HG03457 (cell line): ENCODE data around the gene FRMD1.
"Not testable (repeated sequence)": the region's sequence is repeated elsewhere in the genome, so short reads cannot be mapped to it uniquely, and the experiment has no call there.

Source experiments
- ATAC-seq: cut with Tn5 transposase; IDR thresholded peaks from one replicate; pipeline ENCODE4 v1.9.1; 2021; ENCODE audit warnings: moderate number of reproducible peaks; ENCODE audit not compliant: unreplicated experiment

Gene FRMD1

DNA sequence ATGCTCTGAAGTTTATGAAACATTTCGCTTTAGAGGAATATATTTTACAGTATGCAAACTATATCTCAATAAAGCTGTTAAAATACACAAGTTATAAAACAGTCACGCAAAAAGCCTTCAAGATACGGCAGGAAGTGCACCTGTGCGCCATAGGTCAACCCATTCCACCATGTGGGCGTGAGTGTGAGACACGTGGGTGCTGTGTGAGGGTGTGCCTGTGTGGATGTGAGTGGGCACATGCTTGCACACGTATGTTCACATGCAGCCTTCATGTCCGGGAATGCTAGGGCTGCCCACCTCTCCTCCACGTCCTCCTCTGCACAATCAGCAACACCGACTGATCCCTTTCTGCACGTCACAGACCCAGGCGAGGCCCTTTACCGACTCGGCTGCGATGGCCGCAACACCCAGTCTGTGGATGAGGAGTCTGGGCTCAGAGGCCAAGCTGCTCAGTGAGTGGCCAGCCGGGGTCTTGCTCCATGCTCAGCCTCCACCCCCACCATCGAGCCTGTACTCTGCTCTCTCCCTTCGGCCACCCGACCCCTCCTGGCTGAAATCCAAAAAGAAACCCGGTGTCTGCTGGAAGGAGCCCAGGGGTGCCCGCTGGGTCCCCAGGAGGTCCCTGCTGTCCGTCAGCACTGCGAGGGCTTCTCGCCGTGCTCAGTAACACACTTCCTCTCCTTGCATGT is 3.0 kb upstream of the FRMD1 start:
- no peak for ATAC-seq

DNA sequence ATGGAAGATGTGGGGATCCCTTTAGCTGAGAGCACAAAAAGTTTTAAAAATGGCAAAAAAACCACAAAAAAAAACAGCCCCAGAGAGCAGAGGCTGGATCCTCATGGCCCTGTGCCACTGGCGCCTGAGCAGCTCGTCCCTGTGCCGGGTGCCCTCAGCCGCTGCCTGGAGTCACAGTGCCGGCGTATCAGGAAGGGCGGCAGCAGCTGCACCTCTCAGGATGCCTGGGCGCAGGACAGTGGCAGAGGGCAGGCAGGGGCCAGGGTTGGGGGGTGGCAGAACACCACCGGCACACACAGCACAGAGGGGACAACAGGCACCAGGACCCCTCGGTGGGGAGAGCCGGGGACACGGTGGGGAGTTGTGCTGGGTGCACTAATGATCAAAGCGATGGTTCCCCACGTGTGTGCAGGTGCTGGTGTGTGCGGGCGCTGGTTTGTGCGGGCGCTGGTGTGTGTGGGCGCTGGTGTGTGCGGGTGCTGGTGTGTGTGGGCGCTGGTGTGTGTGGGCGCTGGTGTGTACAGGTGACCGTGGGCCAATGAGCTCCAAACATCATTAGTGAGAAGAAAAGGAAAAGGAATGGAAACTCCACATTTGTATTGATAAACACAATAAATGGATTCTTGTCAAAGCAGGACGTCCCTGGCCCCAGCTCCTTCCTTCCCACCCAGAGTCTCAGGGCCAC is 1.5 kb upstream of the FRMD1 start:
- no peak for ATAC-seq

DNA sequence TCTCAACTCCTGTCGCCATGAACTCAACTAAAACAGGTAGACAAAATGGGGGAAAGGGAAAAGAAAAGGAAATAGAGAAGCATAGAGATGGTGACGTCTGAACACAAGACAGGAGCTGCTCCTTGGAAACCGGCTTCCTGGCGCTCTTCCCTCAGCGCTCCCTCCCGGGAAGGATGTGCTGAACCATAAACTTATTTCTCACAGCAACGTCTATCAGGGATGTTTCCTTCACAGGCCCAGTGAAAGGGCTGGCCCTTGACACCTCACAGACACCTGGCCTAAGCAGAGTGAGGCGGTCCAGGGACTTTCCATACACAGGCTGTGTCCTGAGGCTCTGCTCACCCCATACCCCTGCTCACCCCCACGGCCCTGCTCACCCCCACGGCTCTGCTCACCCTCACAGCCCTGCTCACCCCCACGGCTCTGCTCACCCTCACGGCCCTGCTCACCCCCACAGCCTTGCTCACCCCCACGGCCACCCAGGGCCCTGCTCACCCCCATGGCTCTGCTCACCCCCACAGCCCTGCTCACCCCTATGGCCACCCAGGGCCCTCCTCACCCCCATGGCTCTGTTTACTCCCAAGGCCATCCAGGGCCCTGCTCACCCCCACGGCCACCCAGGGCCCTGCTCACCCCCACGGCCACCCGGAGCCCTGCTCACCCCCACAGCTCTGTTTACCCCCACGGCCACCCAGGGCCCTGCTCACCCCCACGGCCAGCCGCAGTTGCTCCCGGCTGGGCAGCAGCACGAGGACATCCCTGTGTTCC is 653 bp downstream of the FRMD1 start:
- ATAC-seq = no peak

DNA sequence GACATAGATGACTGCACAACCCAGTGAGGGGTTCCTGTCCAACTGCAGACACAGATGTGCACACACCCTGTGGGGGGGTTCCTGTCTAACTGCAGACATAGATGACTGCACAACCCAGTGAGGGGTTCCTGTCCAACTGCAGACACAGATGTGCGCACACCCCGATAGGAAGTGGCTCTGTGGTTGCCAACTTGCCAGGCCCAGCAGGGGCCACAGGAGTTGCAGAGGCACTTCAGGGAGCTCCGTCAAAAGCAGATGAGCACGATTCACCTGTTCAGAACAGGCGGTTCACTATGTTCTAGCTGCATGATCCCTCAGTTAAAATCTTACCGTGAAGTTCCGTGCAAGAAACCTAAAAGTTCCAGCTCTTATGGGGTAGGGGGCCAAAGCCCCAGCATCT is 1.6 kb downstream of the FRMD1 start:
- ATAC-seq = not testable (repeated sequence)

DNA sequence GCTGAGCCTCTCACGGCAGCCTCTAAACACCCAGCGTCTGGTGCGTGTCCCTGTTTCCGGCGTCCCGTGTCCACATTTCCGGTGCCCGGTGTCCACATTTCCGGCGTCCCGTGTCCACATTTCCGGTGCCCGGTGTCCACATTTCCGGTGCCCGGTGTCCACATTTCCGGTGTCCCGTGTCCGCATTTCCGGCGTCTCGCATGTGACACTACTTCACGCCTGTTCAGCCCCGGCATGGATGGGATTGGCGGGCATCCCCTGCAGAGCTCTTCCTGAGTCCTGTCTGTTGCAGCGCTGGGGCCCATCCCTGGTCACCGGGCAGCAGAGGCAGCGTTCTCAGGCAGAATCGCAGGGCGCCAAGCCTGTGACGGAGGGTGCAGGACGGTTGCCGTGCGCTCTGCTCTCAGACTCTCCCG is 3.2 kb downstream of the FRMD1 start:
- no peak for ATAC-seq

DNA sequence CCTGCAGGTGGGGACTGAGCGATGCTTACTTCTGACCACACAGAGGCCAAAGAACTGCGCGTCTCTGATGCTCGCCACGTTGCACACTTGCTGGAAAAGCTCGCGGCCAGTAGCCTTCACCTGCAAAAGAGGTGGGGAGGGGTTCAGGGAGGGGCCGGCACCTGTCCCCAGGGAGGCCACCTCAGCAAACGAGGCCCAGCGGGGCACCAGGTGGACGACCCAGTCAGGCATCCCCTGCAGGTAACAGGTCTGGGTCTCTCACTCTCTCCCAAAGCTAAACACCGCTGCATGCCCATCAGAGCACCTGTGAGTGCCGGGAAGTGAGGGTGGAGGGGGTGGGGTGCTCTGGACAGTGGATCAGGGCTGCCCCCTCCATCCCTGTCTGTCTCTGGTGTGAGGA is 3.8 kb downstream of the FRMD1 start:
- no peak for ATAC-seq

DNA sequence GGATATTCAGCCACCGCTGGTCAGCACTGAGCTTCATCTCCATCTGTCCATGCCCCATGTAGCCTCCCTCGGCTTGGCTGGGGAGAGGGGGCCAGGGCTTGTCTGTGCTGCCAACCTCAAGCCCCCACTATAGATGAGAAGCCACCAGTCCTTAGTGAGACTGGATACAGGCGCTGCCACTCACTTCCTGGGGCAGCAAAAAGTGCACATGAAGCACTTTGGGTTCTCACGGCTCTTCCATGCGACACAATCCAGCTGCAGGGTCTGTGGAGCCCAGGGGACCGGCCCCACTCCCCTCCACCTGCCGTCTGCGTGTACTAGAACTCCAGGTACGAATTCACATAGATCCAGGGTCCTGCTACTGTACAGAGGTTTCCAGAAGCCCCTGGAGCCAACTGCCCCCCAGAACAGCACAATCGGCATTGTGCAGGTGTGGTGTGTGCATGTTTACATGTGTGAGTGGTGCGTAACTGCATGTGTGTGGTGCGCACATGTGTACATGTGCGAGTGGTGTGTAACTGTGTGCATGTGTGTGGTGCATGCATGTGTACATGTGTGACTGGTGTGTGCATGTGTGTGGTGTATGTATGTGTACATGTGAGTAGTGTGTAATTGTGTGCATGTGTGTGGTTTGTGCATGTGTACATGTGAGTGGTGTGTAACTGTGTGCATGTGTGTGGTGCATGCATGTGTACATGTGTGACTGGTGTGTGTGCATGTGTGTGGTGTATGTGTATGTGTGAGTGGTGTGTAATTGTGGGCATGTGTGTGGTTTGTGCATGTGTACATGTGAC is 4.9 kb downstream of the FRMD1 start:
- no peak for ATAC-seq

DNA sequence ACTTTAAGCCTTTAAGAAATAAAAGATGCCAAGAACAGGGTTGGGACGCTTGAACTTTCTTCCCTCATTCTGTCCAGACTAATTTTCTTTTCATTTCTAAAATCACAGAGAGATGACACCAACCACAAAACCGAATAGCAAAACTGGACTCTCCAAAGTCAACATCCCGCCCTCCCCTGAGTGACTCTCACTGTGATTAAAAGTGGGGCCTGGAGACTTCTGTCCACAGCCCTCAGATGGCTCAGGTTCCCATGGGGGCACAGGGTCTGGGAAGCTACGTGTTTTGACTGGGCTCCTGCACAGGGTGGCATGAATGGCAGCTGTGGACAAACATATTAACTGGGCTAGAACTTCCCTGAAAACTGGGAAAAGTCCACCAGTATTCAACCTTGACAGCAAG is 6.3 kb downstream of the FRMD1 start:
- no peak for ATAC-seq

DNA sequence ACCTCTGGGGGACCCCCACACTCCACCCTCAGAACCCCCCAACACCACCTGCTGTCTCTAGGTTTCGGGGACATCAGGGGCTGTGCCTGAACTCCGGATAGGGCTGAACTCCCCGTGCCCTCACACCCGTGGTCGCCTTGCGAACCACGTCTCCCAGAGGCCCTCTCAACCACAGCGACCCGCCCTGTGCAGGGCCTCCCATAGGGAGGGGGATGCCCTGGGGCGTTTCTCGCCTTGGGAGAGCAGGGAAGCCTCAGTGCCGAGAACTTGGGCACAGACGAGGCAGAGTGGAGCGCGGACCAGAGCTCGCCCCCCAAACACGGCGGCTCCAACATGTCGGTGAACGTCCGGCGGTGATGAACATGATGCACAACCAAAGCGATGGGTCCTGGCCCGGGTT is 6.8 kb downstream of the FRMD1 start:
- no peak for ATAC-seq

DNA sequence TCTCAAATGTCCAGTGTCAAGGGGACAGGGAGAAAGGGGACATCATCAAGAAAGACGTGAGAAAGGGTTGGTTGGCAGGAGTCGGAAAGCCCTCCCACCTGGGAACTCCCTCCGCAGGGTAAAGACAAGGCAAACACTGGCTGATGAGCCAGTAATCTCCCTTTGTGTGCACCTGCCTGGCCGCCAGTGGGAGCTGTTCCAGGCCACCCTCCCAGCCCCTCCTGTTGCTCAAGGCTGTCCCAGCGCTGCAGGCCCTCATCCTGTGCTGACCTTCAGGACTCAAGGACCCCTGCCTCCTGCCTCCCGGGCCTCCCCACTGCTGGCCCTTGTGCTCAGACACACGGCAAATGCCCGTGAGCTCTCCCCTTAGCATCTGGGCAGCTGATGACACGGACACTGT is 7.4 kb downstream of the FRMD1 start:
- no peak for ATAC-seq

DNA sequence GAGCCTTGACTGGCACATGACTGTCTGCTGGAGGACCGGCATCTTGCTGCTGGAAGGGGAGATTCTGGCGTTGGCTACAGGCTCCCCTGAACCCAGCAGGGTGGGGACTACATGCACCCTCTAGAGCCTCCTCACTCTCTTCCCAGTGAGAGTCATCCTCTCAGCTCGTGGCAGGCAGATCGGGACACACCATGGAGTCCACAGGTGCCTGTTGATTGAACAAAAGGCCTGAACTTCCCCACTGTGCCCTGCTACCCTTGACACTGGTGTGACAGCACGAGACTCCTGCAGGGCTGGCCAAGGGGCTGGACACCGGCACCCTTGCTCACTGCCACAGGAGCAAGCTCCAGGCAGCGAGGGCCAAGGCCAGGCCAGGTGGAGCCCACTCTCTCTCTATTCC is 8.2 kb downstream of the FRMD1 start:
- no peak for ATAC-seq

DNA sequence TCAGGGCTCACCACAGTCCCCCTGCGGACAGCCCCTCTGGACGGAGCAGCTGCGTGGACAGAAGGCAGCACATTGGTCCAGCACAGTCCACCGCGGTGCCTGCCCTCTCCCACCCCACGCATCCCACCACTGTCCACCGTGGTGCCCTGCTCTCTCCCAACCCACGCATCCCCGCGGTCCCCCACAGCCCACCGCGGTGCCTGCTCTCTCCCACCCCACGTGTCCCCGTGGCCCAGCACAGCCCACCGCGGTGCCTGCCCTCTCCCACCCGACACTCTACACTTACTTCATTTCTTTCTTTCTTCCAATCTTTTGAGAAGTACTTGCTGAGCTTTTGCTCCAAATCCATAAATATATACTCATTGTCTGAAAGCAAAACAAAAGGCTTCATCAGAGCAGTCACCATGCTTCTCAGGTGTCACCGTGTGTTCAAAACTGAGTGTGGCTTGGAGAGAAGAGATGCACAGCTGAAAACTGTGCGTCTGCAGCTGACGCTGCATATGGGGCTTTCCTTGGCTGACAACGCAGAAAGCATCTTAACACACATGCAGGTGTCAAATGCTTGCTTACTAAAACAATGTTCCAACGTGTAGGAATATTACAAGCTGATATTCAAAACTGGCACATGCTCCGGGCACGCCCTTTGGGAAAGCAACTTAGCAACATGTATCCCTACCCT is 11.8 kb downstream of the FRMD1 start:
- ATAC-seq = no peak

DNA sequence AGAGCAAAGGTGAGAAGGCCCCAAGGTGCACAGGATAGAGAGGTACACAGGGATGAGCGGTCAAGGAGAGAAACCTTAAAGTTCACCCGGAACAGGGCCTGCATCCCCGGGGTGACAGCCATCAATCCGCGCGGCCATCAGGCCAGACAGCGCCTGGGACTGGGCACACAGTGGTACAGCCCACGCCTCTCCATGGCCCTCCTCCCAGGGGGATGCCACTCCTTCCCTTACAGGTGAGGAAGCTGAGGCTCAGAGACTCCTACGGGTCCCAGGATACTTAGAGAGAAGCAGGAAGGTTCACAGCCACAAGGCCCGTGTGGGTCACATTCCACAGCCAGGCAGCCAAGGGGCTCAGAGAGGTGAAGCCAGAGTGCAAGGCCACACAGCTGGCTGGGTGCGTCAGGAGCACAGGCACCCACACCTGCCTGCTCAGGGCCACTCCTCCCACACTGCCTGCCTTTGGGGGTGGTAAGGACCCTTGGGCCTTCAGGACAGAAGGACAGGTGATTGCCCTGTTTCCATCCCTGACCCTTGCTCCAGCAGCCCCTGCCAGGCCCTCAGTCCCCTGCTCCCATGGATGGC is 14.7 kb downstream of the FRMD1 start:
- no peak for ATAC-seq

DNA sequence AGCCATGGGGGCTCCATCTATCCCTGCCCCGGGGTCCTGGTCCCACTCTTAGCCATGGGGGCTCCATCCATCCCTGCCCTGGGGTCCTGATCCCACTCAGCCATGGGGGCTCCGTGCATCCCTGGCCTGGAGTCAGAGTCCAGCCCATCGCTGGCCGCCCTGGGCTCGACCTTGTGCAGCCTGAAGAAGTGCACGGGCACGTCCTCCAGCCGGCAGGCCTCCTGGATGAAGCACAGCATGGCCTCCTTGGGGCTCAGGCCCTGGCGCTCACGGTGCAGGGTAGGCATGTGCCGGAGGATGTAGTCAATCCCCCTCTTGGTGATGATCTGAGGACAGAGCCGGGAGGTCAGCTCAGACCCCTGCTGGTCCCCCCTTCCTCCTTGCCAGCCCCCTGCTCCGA is 15.6 kb downstream of the FRMD1 start:
- no peak for ATAC-seq

DNA sequence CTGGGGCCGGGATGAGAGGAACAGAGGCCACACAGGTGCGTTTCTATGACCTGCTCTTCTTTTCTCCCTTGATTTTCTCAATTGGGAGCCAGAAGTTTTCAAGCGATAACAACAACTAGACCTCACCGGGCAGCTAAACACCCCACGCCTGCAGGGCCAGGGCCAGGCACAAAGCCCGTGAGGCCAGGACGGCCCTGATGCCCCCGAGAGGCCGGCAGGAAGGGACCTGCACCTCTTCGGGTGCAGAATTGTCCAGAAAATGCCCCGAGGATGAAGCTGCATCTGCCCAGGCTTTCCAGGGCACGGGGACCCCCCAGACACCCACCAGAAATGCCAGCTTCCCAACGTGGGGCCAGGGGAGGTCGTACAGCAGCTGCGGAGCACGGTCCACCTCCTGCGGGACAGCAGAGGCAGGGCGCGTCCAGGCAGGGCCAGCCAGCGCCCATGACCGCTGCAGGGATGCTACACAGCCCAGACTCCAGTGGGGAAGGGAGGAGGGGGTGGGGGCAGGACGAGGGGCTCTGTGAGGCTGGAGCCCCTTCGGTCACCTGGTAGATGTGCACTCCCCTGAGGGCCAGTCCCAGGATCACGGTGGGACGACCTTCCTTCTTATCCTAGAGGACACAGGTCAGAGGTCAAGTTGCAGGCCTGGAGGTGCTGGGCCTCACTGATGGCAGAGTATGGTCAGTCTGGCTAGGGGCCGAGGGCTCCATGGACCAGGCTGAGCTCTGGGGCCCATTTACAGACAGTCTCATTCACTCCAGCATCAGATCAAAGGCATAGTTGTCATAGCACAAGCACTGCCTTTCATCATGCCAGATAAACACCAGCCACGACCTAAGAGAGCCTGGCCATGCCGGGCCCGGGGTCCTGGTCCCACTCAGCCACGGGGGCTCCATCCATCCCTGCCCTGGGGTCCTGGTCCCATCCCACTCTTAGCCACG is 16.4 kb downstream of the FRMD1 start:
- no peak for ATAC-seq

DNA sequence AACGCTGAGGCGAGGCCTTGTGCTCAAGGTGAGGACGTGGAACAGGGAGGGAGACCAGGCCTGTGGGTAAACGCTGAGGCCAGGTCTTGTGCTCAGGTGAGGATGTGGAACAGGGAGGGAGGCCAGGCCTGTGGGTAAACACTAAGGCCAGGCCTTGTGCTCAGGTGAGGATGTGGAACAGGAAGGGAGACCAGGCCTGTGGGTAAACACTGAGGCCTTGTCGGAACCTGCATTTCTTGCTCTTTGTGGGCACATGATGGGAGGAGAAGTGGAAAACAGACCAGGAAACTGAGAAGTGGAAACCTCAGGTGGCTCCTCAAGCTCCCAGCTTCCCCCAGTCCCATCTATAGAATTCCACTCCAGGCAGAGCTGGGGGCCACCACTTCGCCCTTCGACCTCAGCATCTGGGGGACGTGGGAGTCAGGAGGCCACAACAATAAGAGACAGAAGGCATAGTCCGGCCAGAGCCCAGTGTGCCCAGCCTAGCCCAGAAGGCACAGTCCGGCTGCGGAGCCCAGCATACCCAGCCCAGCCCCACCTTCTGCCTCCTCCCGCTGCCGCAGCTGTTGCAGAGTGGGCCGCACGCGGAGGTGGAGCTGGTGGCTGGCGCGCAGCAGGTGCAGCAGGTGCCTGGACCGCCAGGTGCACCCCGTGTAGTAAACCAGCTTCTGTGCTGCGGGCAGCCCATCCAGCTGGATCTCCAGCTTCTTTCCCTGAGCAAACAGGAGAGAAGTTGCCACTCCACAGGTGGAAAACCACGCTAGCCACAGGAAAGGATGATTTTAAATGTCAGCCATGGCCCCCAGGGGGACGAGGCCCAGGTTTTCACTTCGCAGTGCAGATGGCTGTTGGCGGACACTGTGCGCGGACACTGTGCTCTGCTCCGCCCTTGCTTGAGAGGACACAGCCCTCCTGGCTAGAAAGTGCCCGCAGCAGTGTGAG is 17.5 kb downstream of the FRMD1 start:
- ATAC-seq = no peak

DNA sequence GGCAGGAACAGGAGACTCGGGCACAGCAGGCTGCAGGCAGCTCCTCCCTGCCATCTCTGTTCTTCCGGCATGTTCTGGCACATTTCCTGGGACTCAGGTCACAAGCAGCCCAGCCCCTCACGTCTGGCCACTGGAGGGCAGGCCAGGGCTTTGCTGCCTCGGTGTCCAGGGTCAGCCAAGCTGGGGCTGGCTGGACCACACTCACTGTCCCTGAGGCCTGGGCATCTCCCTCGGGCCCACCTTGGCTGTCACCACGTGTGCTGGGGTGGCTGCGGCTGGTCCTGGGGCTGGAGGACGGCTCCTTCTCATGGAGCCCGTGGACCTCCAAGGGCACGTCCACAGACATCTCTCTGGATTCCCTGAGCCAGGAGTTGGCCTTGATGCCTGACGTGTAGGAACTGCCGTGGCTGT is 18.5 kb downstream of the FRMD1 start:
- ATAC-seq = no peak
